Heart left ventricle (tissue), 16 donors: ENCODE data around the gene INPP4B. TPM values are rescaled to one million over a fixed set of nuclear protein-coding genes. Genes with fewer than 3 reads are reported as not detected.

Experiments used
- ATAC-seq, 4 donors: fragments of 200-7000 bp; cut with Tn5 transposase; one replicate each; pipeline ENCODE4 v1.9.1; 2020 to 2022; ENCODE audit warnings: moderate library complexity in 4 of 4, mild to moderate bottlenecking in 3 of 4, moderate number of reproducible peaks in 1 of 4
- DNase-seq, 5 donors: peaks; one replicate each; pipeline ENCODE4 v3.0.0-alpha.2; 2020
- H3K27ac ChIP-seq, 12 donors: fragments of 200-600 bp; sonication (generic) in 4 of 12; one replicate each; pipeline versions ENCODE4 v1.5.0 to v1.8.0; 2016 to 2022; ENCODE audit warnings: mild to moderate bottlenecking in 2 of 12
- H3K27me3 ChIP-seq, 9 donors: fragments of 200-600 bp; sonication (generic) in 2 of 9; one replicate each; pipeline versions ENCODE4 v1.5.1 to v1.8.0; 2016 to 2022; ENCODE audit warnings: mild to moderate bottlenecking in 3 of 9
- H3K36me3 ChIP-seq, 9 donors: fragments of 200-600 bp; sonication (generic) in 2 of 9; one replicate each; pipeline versions ENCODE4 v1.5.0 to v1.8.0; 2018 to 2022; ENCODE audit warnings: mild to moderate bottlenecking in 2 of 9
- H3K4me1 ChIP-seq, 12 donors: fragments of 200-600 bp; sonication (generic) in 4 of 12; one replicate each; pipeline versions ENCODE4 v1.5.0 to v1.8.0; 2016 to 2022; ENCODE audit warnings: mild to moderate bottlenecking in 3 of 12
- H3K4me3 ChIP-seq, 12 donors: fragments of 200-600 bp; sonication (generic) in 4 of 12; one replicate each; pipeline versions ENCODE4 v1.5.0 to v1.8.0; 2017 to 2022; ENCODE audit warnings: mild to moderate bottlenecking in 9 of 12, moderate library complexity in 4 of 12
- H3K9me3 ChIP-seq, 12 donors: fragments of 200-600 bp; sonication (generic) in 4 of 12; one replicate each; pipeline versions ENCODE4 v1.5.0 to v1.8.0; 2016 to 2022; ENCODE audit warnings: mild to moderate bottlenecking in 1 of 12
- CTCF ChIP-seq, 12 donors: fragments of 200-600 bp; sonication (generic) in 4 of 12; IDR thresholded peaks; one replicate each; pipeline versions ENCODE4 v1.5.0 to v1.8.0; 2018 to 2022; ENCODE audit warnings: antibody characterized with exemption in 12 of 12, mild to moderate bottlenecking in 5 of 12
- POLR2A ChIP-seq, 2 donors: fragments of 450-650 bp; IDR thresholded peaks; one replicate each; pipeline ENCODE4 v1.6.1; 2017; ENCODE audit warnings: antibody characterized with exemption in 2 of 2, mild to moderate bottlenecking in 2 of 2, moderate library complexity in 2 of 2
- WGBS, 4 donors: extraction: QIAGEN DNeasy Blood & Tissue Kit in 2 of 4; methylation state at CpG; one replicate each; pipeline versions ENCODE4 v1.1.5 to v1.1.7; 2013 to 2018; 5-methylcytosine and 5-hydroxymethylcytosine counted together
- intact Hi-C, 10 donors: fragments of 100-400 bp; cut with DNase I; formaldehyde crosslinking; loops; one replicate each; pipeline versions ENCODE4 v1.11.1 to v1.14.2; 2022
- polyA plus RNA-seq, 2 donors: library from polyadenylated mRNA; stranded (reverse); fragments of 200-250 nt; gene quantifications; one replicate each; pipeline ENCODE4 v1.2.3, GENCODE V29; 2013
- total RNA-seq, 9 donors: library from RNA; depleted of rRNA in 2 of 9; stranded (reverse); fragments of >200 nt in 2 of 9; fragmentation: NEBNext Ultra II Directional in 3 of 9; extraction: Animal tissue kit (Norgen Biotek cat#: 25700) in 3 of 9; gene quantifications; one replicate each; pipeline versions ENCODE4 v1.1.0 to v1.2.4, GENCODE V29; 2016 to 2023
- donor health status: ischemic (EF 13 %, LVEDD 7.1; RV severe dilation, severe dysfunction).
- donor health status: healthy with polysubstance abuse.
- donor health status: DM: no; HTN: yes; CAD: no.
- donor health status: DM: no; HTN: no; CAD: no.
- donor health status: ischemic (EF 25% LVEDD 6.9; RV normal size, moderate dysfunction).
- donor health status: ischemic (EF 25% LVEDD 5.7; RV mildly dilated, moderate dysfunction).
- donor health status: healthy.
- donor health status: DM: yes; HTN: yes; CAD: no.
- donor health status: ischemic (EF 35%, LVEDD 5.7; RV mildly dilated, moderate dysfunction).
- donor health status: nonischemic (EF 11% LVEDD 7.7; RV severe dilation, severe dysfunction).
- donor health status: DM: yes; HTN: yes; CAD: no.
- donor health status: PGD.
- donor health status: ischemic (EF 29% LVEDD 5.4; RV normal size, mild dysfunction).
- donor health status: nonischemic (EF 23%, LVEDD 6.1; RV moderate dilation, normal function).

Gene INPP4B
- total and polyA plus RNA-seq, 11 donors: 5.5 to 128 (median 39.1) TPM

GRCh38 chr4:142181021-142181420, 665.1 kb downstream of the INPP4B start:
- Histone ChIP-seq H3K27me3 (no peaks in the 10 kb centered on the region), H3K4me1 (no peaks in the 10 kb centered on the region), H3K27ac (no peak overlapping the region), H3K36me3 (peaks cover 0 to 16% (median 0%) of the 10 kb centered on the region in 9 donors), H3K9me3 (no peaks in the 10 kb centered on the region), H3K4me3 (no peak overlapping the region)
- 84 to 94% (median 88%) methylated on average over 3 of the region's 3 CpGs for WGBS, 4 donors
- intact Hi-C loops: loop anchor here in 1 of 10 donors (10.0 kb wide), 1 partner anchor 104 kb away; no protein-coding TSS in a partner anchor
- TF ChIP-seq POLR2A (IDR thresholded peaks at IDR 0.05) (no peak), CTCF (IDR thresholded peaks at IDR 0.05) (no peak)
- DNase-seq: no peak
- no peak for ATAC-seq

- H3K36me3 ChIP-seq: peaks cover 0 to 27% (median 11%) of the 10 kb centered on the region in 9 donors
- H3K27ac ChIP-seq: no peak overlapping the region
- no peaks in the 10 kb centered on the region for H3K9me3 ChIP-seq
- no peaks in the 10 kb centered on the region for H3K4me1 ChIP-seq
- no peaks in the 10 kb centered on the region for H3K27me3 ChIP-seq
- ATAC-seq: no peak
- no peak overlapping the region for H3K4me3 ChIP-seq
- no peak for DNase-seq
- TF ChIP-seq CTCF (IDR thresholded peaks at IDR 0.05): no peak
- TF ChIP-seq POLR2A (IDR thresholded peaks at IDR 0.05): no peak
- intact Hi-C loops: no loop called here
Measured at GRCh38 chr4:142169216-142169615, 676.9 kb downstream of the INPP4B start.

- Histone ChIP-seq H3K27me3 (no peaks in the 10 kb centered on the region), H3K36me3 (peaks cover 0 to 19% (median 8%) of the 10 kb centered on the region in 9 donors), H3K4me3 (no peak overlapping the region), H3K27ac (no peak overlapping the region), H3K4me1 (peaks cover 0 to 1% (median 0%) of the 10 kb centered on the region in 12 donors), H3K9me3 (no peaks in the 10 kb centered on the region)
- WGBS, 4 donors: 91 to 96% (median 95%) methylated on average over 2 of the region's 2 CpGs
- no peak for DNase-seq
- TF ChIP-seq CTCF (IDR thresholded peaks at IDR 0.05) (no peak), POLR2A (IDR thresholded peaks at IDR 0.05) (no peak)
- intact Hi-C loops: no loop called here
- ATAC-seq: no peak
Measured at GRCh38 chr4:142168181-142168580, 677.9 kb downstream of the INPP4B start.

GRCh38 chr4:142164767-142165500, 681.2 kb downstream of the INPP4B start:
- no peaks in the 10 kb centered on the region for H3K9me3 ChIP-seq
- peaks cover 0 to 8% (median 0%) of the 10 kb centered on the region in 9 donors for H3K36me3 ChIP-seq
- ATAC-seq: no peak
- WGBS, 4 donors: 85 to 91% (median 91%) methylated on average over 4 of the region's 4 CpGs
- H3K27me3 ChIP-seq: no peaks in the 10 kb centered on the region
- DNase-seq: no peak
- peaks cover 0 to 7% (median 0%) of the 10 kb centered on the region in 12 donors for H3K4me1 ChIP-seq
- H3K4me3 ChIP-seq: no peak overlapping the region
- TF ChIP-seq POLR2A (IDR thresholded peaks at IDR 0.05) (no peak), CTCF (IDR thresholded peaks at IDR 0.05) (no peak)
- intact Hi-C loops: no loop called here
- H3K27ac ChIP-seq: no peak overlapping the region
